ENCODE data around the gene ADORA3.

The ADORA3 gene

GRCh38 chr1:111463029-111463683 lies 40.3 kb downstream of the ADORA3 start:
- Histone ChIP-seq H3K27ac (replicated peaks) (no peak overlapping the region), H3K4me3 (replicated peaks; ENCODE audit: insufficient read depth, low read length) (no peak overlapping the region), H3K27me3 (ENCODE audit: insufficient read depth, poor library complexity, severe bottlenecking) (no peaks in the 10 kb centered on the region)
- no peak for TF ChIP-seq POLR2AphosphoS5 (IDR thresholded peaks at IDR 0.05; ENCODE audit: low read depth)
- no peak for TF ChIP-seq GABPA (IDR thresholded peaks at IDR 0.05; ENCODE audit: low read depth)
- no peak for TF ChIP-seq REST (IDR thresholded peaks at IDR 0.05; ENCODE audit: insufficient replicate concordance, low read depth)
- TF ChIP-seq SPI1 (IDR thresholded peaks at IDR 0.05; ENCODE audit: borderline replicate concordance, low read depth), result no peak
- TF ChIP-seq CTCF (IDR thresholded peaks at IDR 0.05; ENCODE audit: insufficient read depth, low read length), result no peak
- no peak for DNase-seq (ENCODE audit: low read depth in 1 of 2, low spot score in 1 of 2)

GRCh38 chr1:111462370-111463028 lies 40.9 kb downstream of the ADORA3 start:
- Histone ChIP-seq H3K4me3 (replicated peaks; ENCODE audit: insufficient read depth, low read length) (no peak overlapping the region), H3K27ac (replicated peaks) (no peak overlapping the region), H3K27me3 (ENCODE audit: insufficient read depth, poor library complexity, severe bottlenecking) (no peaks in the 10 kb centered on the region)
- TF ChIP-seq SPI1 (IDR thresholded peaks at IDR 0.05; ENCODE audit: borderline replicate concordance, low read depth) (no peak), CTCF (IDR thresholded peaks at IDR 0.05; ENCODE audit: insufficient read depth, low read length) (no peak), REST (IDR thresholded peaks at IDR 0.05; ENCODE audit: insufficient replicate concordance, low read depth) (no peak), POLR2AphosphoS5 (IDR thresholded peaks at IDR 0.05; ENCODE audit: low read depth) (no peak)
- DNase-seq (ENCODE audit: low read depth in 1 of 2, low spot score in 1 of 2), result no peak

- H3K27ac ChIP-seq (replicated peaks), result no peak overlapping the region
- H3K27me3 ChIP-seq (ENCODE audit: insufficient read depth, poor library complexity, severe bottlenecking), result no peaks in the 10 kb centered on the region
- no peak for DNase-seq (ENCODE audit: low read depth in 1 of 2, low spot score in 1 of 2)
- no peak for TF ChIP-seq GABPA (IDR thresholded peaks at IDR 0.05; ENCODE audit: low read depth)
- no peak for TF ChIP-seq SPI1 (IDR thresholded peaks at IDR 0.05; ENCODE audit: borderline replicate concordance, low read depth)
- no peak for TF ChIP-seq POLR2AphosphoS5 (IDR thresholded peaks at IDR 0.05; ENCODE audit: low read depth)
- no peak for TF ChIP-seq REST (IDR thresholded peaks at IDR 0.05; ENCODE audit: insufficient replicate concordance, low read depth)
- TF ChIP-seq CTCF (IDR thresholded peaks at IDR 0.05; ENCODE audit: insufficient read depth, low read length), result no peak
- no peak overlapping the region for H3K4me3 ChIP-seq (replicated peaks; ENCODE audit: insufficient read depth, low read length)
These were observed 41.7 kb downstream of the ADORA3 start for GRCh38 chr1:111461765-111462164.

All from HL-60 (cell line).